GM19438 (cell line): ENCODE results near the gene THAP9.
"Not testable (repeated sequence)": the region's sequence is repeated elsewhere in the genome, so short reads cannot be mapped to it uniquely, and the experiment has no call there.

Experiments
- ATAC-seq: cut with Tn5 transposase; IDR thresholded peaks from one replicate; pipeline ENCODE4 v1.9.1; 2021; ENCODE audit warnings: low read depth; ENCODE audit not compliant: unreplicated experiment

THAP9 gene

GRCh38 chr4:82900411-82901182, at the start of gene THAP9:
Gene THAP9 (plus strand): TSS chr4:82900735. CDS start chr4:82900803, 68 bp downstream.
- ATAC-seq: peak; percentile 90

- no peak for ATAC-seq
These were observed 49.2 kb upstream of the THAP9 start for GRCh38 chr4:82851318-82851717.

- ATAC-seq: no peak
These were observed 48.4 kb upstream of the THAP9 start for GRCh38 chr4:82851885-82852750.

GRCh38 chr4:82852751-82853285, 47.7 kb upstream of the THAP9 start:
- no peak for ATAC-seq

- ATAC-seq: not testable (repeated sequence)
These were observed 40.0 kb upstream of the THAP9 start for GRCh38 chr4:82860487-82860886.

GRCh38 chr4:82861529-82861928, 39.0 kb upstream of the THAP9 start:
- ATAC-seq: no peak

- no peak for ATAC-seq
These were observed 36.1 kb upstream of the THAP9 start for GRCh38 chr4:82864336-82864979.

GRCh38 chr4:82865592-82865991, 34.9 kb upstream of the THAP9 start:
- no peak for ATAC-seq

- not testable (repeated sequence) for ATAC-seq
These were observed 34.5 kb upstream of the THAP9 start for GRCh38 chr4:82866033-82866432.

GRCh38 chr4:82866706-82867385, 33.7 kb upstream of the THAP9 start:
- ATAC-seq: no peak

- no peak for ATAC-seq
These were observed 32.0 kb upstream of the THAP9 start for GRCh38 chr4:82868572-82868971.

GRCh38 chr4:82885410-82885809, 15.1 kb upstream of the THAP9 start:
- no peak for ATAC-seq

GRCh38 chr4:82886147-82886942, 14.2 kb upstream of the THAP9 start:
- ATAC-seq: no peak

- no peak for ATAC-seq
These were observed 11.2 kb upstream of the THAP9 start for GRCh38 chr4:82889287-82889686.

GRCh38 chr4:82890528-82890900, 10.0 kb upstream of the THAP9 start:
- ATAC-seq: no peak

- peak; percentile 86 for ATAC-seq
These were observed 9.4 kb upstream of the THAP9 start, which contains the start of gene SEC31A for GRCh38 chr4:82890901-82891706. Gene SEC31A (minus strand): TSS chr4:82891153. CDS start chr4:82881936, 9,217 bp downstream.

GRCh38 chr4:82891707-82892466, 8.6 kb upstream of the THAP9 start:
- no peak for ATAC-seq

- no peak for ATAC-seq
These were observed 8.1 kb upstream of the THAP9 start for GRCh38 chr4:82892467-82892802.
